Thymus (tissue), 11 donors: Measurements from ENCODE around the gene LTBP3. TPM values are rescaled to one million over a fixed set of nuclear protein-coding genes. Genes with fewer than 3 reads are reported as not detected.

ENCODE experiments used
- DNase-seq, 9 donors: peaks; one replicate each; pipeline ENCODE4 v3.0.0-alpha.2; 2013; ENCODE audit warnings: low spot score in 9 of 9, low read depth in 6 of 9, missing footprints in 1 of 9
- H3K27ac ChIP-seq, 2 donors: one replicate each; pipeline ENCODE4 v1.5.1; 2013; ENCODE audit warnings: control low read depth in 1 of 2, low read depth in 1 of 2, low read length in 1 of 2, mild to moderate bottlenecking in 1 of 2, moderate library complexity in 1 of 2
- H3K27me3 ChIP-seq, 2 donors: one replicate each; pipeline ENCODE4 v1.5.1; 2013; ENCODE audit warnings: low read length in 1 of 2; ENCODE audit not compliant: control insufficient read depth in 2 of 2, insufficient read depth in 1 of 2
- H3K36me3 ChIP-seq, 2 donors: one replicate each; pipeline ENCODE4 v1.5.1; 2013; ENCODE audit warnings: low read length in 1 of 2, mild to moderate bottlenecking in 1 of 2, moderate library complexity in 1 of 2; ENCODE audit not compliant: control insufficient read depth in 2 of 2, insufficient read depth in 2 of 2
- H3K4me1 ChIP-seq, 2 donors: one replicate each; pipeline ENCODE4 v1.5.1; 2013; ENCODE audit warnings: low read length in 2 of 2; ENCODE audit not compliant: control insufficient read depth in 2 of 2, insufficient read depth in 2 of 2
- H3K4me3 ChIP-seq, 2 donors: one replicate each; pipeline ENCODE4 v1.5.1; 2013; ENCODE audit warnings: low read length in 2 of 2, control low read depth in 1 of 2, mild to moderate bottlenecking in 1 of 2
- H3K9me3 ChIP-seq, 2 donors: one replicate each; pipeline ENCODE4 v1.5.1; 2013; ENCODE audit warnings: low read length in 1 of 2, mild to moderate bottlenecking in 1 of 2; ENCODE audit not compliant: control insufficient read depth in 2 of 2, insufficient read depth in 1 of 2
- WGBS: extraction: QIAGEN DNeasy Blood & Tissue Kit; methylation state at CpG from one replicate; pipeline ENCODE4 v1.1.7; 2013; 5-methylcytosine and 5-hydroxymethylcytosine counted together
- polyA plus RNA-seq: library from polyadenylated mRNA; stranded (reverse); fragments of 200-250 nt; gene quantifications from one replicate; pipeline ENCODE4 v1.2.3, GENCODE V29; 2013
- total RNA-seq: library from RNA; stranded (reverse); fragments of 120-200 nt; gene quantifications from one replicate; pipeline ENCODE4 v1.2.4, GENCODE V29; 2013
- donor health status: healthy.

LTBP3 gene
- total and polyA plus RNA-seq, 2 donors = 13.3 to 64.6 TPM

DNA sequence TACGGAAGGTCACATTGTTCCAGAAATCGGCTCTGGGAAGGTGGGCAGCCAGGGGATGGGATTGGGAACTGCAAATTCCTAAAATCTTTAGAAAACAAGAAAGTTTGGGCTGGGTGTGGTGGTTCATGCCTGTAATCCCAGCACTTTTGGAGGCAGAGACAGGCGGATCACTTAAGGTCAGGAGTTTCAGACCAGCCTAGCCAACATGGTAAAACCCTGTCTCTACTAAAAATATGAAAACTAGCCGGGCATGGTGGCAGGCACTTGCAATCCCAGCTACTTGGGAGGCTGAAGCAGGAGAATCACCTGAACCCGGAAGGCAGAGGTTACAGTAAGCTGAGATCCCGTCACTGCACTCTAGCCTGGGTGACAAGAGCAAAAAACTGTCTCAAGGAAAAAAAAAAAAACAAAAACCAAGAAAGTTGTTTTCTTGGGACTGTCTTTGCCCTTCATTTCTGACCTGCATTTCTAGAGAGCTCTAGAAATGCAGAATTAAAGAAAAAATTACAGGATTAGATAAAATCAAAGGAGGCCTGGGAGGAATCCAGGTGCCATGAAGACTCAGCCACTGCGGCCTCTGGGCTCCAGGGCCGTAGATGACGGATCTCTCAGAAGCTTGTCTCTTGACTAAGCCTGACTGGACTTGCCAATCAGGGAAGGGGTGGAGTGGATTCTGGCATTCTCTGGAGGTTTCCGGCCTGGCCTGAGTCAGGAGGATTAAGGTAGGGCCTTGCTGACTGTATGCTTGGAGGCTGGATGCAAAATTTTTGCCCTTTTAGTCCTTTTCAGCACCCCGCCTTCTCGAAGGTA is 64.6 kb downstream of the LTBP3 start:
- Histone ChIP-seq H3K4me3 (no peak overlapping the region), H3K36me3 (no peaks in the 10 kb centered on the region)

DNA sequence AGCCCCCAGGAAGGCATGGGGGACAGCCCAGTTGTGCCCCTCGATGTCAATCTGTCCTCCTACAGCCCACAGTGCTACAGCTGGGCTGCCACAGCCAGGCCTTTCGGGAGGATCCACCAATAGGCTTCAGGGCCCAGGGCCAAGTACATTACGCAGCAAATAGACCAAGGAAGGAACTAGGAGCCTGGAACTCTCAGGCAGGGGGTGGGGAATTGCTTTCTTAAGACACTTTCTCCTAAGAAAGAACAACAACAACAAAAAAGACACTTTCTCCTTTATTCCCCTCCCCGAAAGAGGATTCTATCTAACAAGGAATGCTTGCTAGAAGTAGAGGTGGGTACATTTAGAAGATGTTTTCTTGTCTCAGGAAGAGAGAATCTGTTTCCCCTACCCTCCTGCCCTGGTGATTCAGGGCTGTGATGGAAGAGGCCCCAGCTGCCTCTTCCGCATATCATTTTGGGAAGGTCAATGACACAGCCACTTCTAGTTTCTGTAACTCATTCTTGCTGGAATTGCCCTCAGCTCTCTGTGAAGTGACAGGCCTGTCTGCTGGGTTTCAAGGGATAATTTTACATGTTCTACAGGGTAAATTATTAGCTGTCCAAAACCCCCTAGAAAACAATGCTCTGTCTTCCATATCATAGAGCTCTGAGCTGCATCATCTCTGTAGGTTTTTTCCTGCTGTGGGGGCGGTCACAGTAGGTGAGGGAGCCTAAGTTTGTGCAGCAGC is 65.4 kb downstream of the LTBP3 start:
- peak in 1 of 9 donors; percentile 54 for DNase-seq
- H3K4me3 ChIP-seq = no peak overlapping the region

More for the DNA sequence above, 64.6 kb downstream of the LTBP3 start:
- peaks cover 34 to 87% of the 10 kb centered on the region in 2 donors for H3K4me1 ChIP-seq
- H3K27ac ChIP-seq = peak overlapping the region; percentile 86 to 89
- 89% methylated on average over 12 of the region's 12 CpGs for WGBS
- peak in 1 of 9 donors; percentile 36 for DNase-seq
- peaks cover 0 to 2% of the 10 kb centered on the region in 2 donors for H3K9me3 ChIP-seq
- H3K27me3 ChIP-seq = no peaks in the 10 kb centered on the region

DNA sequence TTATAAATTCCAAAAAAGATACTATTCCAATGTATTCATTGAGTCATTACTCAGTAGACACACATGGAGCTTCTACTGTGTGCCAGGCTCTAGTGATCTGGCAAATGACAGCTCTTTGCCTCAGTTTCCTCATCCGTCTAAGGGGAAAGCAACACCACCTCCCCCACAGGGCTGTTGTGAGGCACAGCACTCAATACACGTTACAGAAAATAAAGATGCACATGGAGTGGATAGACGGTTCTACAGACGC is 65.8 kb downstream of the LTBP3 start:
- peak overlapping the region; percentile 86 to 89 for H3K27ac ChIP-seq
- peaks cover 0 to 2% of the 10 kb centered on the region in 2 donors for H3K9me3 ChIP-seq
- 82% methylated on average over 4 of the region's 4 CpGs for WGBS
- no peaks in the 10 kb centered on the region for H3K36me3 ChIP-seq
- H3K4me3 ChIP-seq = no peak overlapping the region
- DNase-seq = no peak
- peaks cover 45 to 100% of the 10 kb centered on the region in 2 donors for H3K4me1 ChIP-seq
- H3K27me3 ChIP-seq = no peaks in the 10 kb centered on the region

More for the DNA sequence above, 65.4 kb downstream of the LTBP3 start:
- 62% methylated on average over 6 of the region's 6 CpGs for WGBS
- Histone ChIP-seq H3K9me3 (peaks cover 0 to 2% of the 10 kb centered on the region in 2 donors), H3K27me3 (no peaks in the 10 kb centered on the region), H3K4me1 (peaks cover 42 to 95% of the 10 kb centered on the region in 2 donors), H3K36me3 (no peaks in the 10 kb centered on the region), H3K27ac (peak overlapping the region; percentile 86 to 89)

DNA sequence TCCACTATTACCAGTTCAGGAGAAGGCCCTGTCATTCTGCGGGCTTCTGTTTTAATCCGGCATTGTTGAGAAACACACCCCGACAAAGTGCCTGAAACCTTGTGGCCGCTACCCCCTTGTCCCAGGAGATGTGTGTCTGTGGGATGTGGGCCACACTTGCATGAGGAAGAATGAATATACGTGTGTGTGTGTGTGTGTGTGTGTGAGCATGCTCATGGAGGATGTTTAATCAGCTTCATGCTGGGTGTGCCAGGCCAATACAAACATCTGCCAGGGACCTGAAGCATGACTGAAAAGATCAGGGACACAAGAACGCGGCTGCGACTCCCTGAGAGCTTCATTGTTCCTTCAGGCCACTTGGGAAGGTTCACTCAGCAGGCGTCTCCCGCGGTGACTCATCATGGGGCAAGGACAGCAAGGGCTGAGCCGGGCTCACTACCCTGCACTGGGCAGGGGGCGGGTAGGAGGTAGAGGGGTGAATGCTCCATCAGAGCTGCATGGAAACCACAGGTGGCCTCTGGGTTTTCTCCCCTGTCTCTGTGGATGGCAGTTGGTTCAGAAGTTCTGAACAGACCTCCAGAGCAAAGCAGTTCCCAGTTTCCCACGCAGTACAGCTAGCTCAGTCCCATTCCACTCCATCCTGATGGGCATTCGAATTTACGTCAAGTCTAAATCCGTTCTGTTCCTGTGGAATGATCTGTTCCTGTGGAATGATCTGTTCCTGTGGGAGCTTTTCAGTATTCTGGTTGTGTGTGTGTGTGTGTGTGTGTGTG is 66.4 kb downstream of the LTBP3 start:
- Histone ChIP-seq H3K9me3 (peaks cover 0 to 2% of the 10 kb centered on the region in 2 donors), H3K4me1 (peaks cover 43 to 100% of the 10 kb centered on the region in 2 donors), H3K27ac (peak overlapping the region; percentile 86 to 89), H3K27me3 (no peaks in the 10 kb centered on the region), H3K36me3 (no peaks in the 10 kb centered on the region), H3K4me3 (no peak overlapping the region)
- WGBS = 84% methylated on average over 17 of the region's 17 CpGs
- peak in 1 of 9 donors; percentile 37 for DNase-seq

DNA sequence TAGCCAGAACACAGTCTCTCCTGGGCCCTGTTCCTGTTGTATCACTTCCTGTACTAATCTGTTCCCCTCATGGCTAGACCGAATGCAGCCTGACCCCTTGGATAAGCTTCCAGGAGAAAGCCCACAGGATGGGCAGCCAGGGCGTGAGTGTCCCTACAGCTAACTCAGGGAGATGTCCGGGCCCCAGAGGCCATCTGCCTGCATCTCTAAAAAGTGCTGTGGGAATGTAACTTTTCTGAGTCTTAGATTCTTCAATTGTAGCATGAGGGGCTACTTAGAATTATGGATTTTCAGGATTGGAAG is 67.0 kb downstream of the LTBP3 start:
- Histone ChIP-seq H3K27ac (peak overlapping the region; percentile 86 to 89), H3K9me3 (peaks cover 0 to 2% of the 10 kb centered on the region in 2 donors), H3K27me3 (no peaks in the 10 kb centered on the region), H3K36me3 (no peaks in the 10 kb centered on the region), H3K4me1 (peaks cover 37 to 99% of the 10 kb centered on the region in 2 donors), H3K4me3 (no peak overlapping the region)
- 97% methylated on average over 3 of the region's 3 CpGs for WGBS
- DNase-seq = no peak

DNA sequence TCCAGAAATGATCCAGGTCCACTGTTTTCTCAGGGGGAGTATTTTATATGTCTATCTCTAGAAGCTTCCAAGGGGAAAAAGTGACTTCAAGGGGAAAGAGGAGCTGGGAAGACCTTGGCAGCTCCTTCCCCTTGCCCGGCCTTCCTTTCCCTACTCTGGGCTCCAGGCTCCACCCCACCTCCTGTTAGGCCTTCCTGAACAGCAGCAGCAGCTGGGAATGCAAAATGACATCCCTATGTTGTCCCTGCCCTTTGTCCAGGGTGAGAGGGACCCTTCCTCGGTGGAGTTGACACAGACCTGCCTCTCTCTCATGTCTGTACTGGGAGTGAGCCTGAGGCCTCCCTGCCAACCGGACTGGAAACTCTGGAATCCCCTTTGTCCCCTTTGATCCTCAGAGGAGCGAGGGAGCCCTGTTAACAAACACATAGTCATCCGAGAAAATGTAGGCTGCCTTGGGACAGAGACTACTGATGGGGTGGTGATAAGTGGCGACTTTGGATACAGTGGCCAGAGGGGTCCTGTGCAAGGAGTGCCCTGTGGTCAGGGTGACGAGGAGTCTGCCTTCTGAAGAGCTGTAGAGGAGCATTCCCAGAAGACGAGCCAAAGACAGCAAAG is 68.3 kb downstream of the LTBP3 start:
- no peak for DNase-seq
- Histone ChIP-seq H3K27me3 (no peaks in the 10 kb centered on the region), H3K4me3 (no peak overlapping the region), H3K27ac (peak overlapping the region; percentile 56 to 72), H3K36me3 (no peaks in the 10 kb centered on the region), H3K4me1 (peaks cover 28 to 91% of the 10 kb centered on the region in 2 donors), H3K9me3 (peaks cover 0 to 2% of the 10 kb centered on the region in 2 donors)
- 93% methylated on average over 8 of the region's 8 CpGs for WGBS

DNA sequence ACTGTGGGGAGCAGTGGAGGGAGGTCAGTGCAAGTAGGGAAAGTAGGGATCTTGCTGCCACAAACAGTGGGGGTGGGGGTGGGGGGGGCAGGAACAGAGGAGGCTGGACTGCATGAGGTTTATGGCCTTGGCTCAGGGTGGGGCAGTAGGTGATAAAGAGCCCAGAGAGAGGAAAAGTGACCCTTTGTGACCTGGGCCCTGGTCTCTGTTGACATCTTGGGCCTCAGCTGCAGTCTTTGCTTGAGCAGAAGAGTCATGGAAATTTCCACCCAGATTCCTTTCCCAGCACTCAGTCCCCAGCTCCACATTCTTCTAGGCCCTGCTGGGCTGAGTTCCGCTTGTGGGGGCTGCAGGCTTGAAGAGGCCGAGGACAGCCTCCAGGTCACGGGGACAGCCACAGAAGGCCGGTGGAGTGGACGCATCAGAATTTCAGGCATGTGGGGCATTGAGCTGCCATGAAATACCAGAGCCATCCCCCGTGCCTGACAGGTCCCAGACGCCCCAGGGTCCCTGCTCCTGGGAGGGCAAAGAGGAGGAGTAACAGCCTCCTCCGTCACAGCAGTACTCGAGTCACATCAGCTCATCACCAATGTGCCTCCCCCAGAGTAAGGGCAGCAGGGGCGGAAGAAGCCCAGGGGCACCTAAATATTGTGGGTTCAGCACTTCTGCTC is 69.0 kb downstream of the LTBP3 start:
- H3K27me3 ChIP-seq = no peaks in the 10 kb centered on the region
- peaks cover 23 to 84% of the 10 kb centered on the region in 2 donors for H3K4me1 ChIP-seq
- DNase-seq = no peak
- no peaks in the 10 kb centered on the region for H3K36me3 ChIP-seq
- no peak overlapping the region for H3K4me3 ChIP-seq
- peak overlapping the region; percentile 25 to 56 for H3K27ac ChIP-seq
- peaks cover 0 to 2% of the 10 kb centered on the region in 2 donors for H3K9me3 ChIP-seq
- 94% methylated on average over 10 of the region's 10 CpGs for WGBS
